GM23248 (cell line): ENCODE data around the gene MPP1.

Source experiments
- EZH2 ChIP-seq: fragments of 200-600 bp; sonication (generic); IDR thresholded peaks from 2 replicates; pipeline ENCODE4 v1.6.1; 2018; ENCODE audit warnings: antibody characterized with exemption, mild to moderate bottlenecking; ENCODE audit not compliant: insufficient read depth, poor library complexity, severe bottlenecking
- EZH2phosphoT487 ChIP-seq: fragments of 200-600 bp; sonication (generic); IDR thresholded peaks from 2 replicates; pipeline ENCODE4 v1.6.1; 2018; ENCODE audit warnings: antibody characterized with exemption, moderate library complexity, mild to moderate bottlenecking, low read depth; ENCODE audit not compliant: insufficient read depth

- no peak for TF ChIP-seq EZH2
- TF ChIP-seq EZH2phosphoT487, result no peak
Observed at GRCh38 chrX:154829926-154830442, 24.7 kb upstream of the MPP1 start.
